ENCODE data around the gene DCLK3. TPM values are rescaled to one million over a fixed set of nuclear protein-coding genes. Genes with fewer than 3 reads are reported as not detected.

Gene DCLK3
- total RNA-seq, 1 experiment from 2014 or later, result 0.55 TPM

DNA sequence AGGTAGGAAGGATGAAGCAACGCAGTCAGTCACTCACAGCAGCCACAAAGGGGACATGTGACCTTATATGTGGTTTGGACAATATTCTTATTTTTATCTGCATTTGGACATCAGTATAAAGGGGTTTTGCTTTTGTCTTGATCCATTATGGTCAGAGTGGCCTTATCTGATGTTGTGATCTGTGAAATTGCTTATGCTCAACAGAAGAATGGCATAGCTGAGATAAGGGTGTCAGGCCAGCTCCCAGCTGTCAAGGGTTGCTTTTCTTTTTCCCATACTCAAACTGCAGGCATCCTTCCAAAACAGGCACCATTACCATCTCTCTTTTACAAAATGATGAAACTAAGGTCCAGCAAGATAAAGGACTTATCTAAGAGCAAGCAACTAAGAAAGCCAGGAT, 28.1 kb downstream of the DCLK3 start:
- no peaks in the 10 kb centered on the region for H3K36me3 Mint-ChIP-seq
- no peak overlapping the region for H3K27ac Mint-ChIP-seq
- ATAC-seq (no peak), DNase-seq (ENCODE audit: low spot score) (no peak)
- ChIA-PET POLR2A (no interaction called here), CTCF (interaction anchor here (1.0 kb wide), 1 partner anchor 133 kb away, joined by 3 read pairs; no protein-coding TSS in a partner anchor)
- no peaks in the 10 kb centered on the region for H3K4me1 Mint-ChIP-seq
- no peaks in the 10 kb centered on the region; the same call in 1 of the 2 replicates for H3K27me3 Mint-ChIP-seq (ENCODE audit: low read depth)
- no peak overlapping the region for H3K4me3 Mint-ChIP-seq
- no peaks in the 10 kb centered on the region for H3K9me3 Mint-ChIP-seq
- TF ChIP-seq CREB1 (CRISPR knock-in tag; IDR thresholded peaks at IDR 0.05), result no peak

DNA sequence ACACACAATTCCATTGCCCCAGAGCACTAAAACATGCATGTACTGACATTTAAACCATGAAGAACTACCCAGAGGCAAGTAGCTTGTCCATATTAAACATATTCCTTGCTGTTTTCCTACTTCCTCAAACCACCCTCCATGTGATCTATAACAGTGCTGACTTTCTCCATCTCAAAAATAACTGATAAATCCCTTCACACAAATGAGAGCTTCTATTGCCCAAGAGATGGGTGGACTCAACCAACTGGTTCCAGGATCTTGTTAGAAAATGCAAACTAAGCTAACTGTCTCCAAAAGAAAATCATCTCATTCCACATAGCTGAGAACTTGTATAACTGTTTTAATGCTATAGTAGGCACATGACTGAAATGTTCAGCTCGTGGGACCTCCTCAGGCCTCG, 29.6 kb downstream of the DCLK3 start:
- POLR2A ChIA-PET, result no interaction called here
- no peaks in the 10 kb centered on the region for H3K9me3 Mint-ChIP-seq
- CTCF ChIA-PET, result interaction anchor here (0.8 to 1.3 kb wide), 2 partner anchors 81 to 224 kb away, joined by 3 read pairs; no protein-coding TSS in a partner anchor
- no peaks in the 10 kb centered on the region; the same call in 1 of the 2 replicates for H3K27me3 Mint-ChIP-seq (ENCODE audit: low read depth)
- H3K4me3 Mint-ChIP-seq, result no peak overlapping the region
- no peak for ATAC-seq
- no peaks in the 10 kb centered on the region for H3K36me3 Mint-ChIP-seq
- no peak for TF ChIP-seq OVOL2 (CRISPR knock-in tag; IDR thresholded peaks at IDR 0.05; ENCODE audit: borderline replicate concordance)
- TF ChIP-seq ZNF317 (CRISPR knock-in tag; IDR thresholded peaks at IDR 0.05; ENCODE audit: borderline replicate concordance, low read depth), result no peak
- no peak for TF ChIP-seq CTCF (IDR thresholded peaks at IDR 0.05)
- TF ChIP-seq, protein P1, sequence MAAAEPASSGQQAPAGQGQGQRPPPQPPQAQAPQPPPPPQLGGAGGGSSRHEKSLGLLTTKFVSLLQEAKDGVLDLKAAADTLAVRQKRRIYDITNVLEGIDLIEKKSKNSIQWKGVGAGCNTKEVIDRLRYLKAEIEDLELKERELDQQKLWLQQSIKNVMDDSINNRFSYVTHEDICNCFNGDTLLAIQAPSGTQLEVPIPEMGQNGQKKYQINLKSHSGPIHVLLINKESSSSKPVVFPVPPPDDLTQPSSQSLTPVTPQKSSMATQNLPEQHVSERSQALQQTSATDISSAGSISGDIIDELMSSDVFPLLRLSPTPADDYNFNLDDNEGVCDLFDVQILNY (CRISPR knock-in tag; IDR thresholded peaks at IDR 0.05), result no peak
- TF ChIP-seq E2F4 (CRISPR knock-in tag; IDR thresholded peaks at IDR 0.05; ENCODE audit: borderline replicate concordance, low read depth), result no peak
- no peak for TF ChIP-seq FOXK1 (CRISPR knock-in tag; IDR thresholded peaks at IDR 0.05)
- no peak for TF ChIP-seq TP53 (CRISPR knock-in tag; IDR thresholded peaks at IDR 0.05)
- TF ChIP-seq, protein P2, sequence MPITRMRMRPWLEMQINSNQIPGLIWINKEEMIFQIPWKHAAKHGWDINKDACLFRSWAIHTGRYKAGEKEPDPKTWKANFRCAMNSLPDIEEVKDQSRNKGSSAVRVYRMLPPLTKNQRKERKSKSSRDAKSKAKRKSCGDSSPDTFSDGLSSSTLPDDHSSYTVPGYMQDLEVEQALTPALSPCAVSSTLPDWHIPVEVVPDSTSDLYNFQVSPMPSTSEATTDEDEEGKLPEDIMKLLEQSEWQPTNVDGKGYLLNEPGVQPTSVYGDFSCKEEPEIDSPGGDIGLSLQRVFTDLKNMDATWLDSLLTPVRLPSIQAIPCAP (CRISPR knock-in tag; IDR thresholded peaks at IDR 0.05), result no peak
- no peaks in the 10 kb centered on the region for H3K4me1 Mint-ChIP-seq
- no peak for DNase-seq (ENCODE audit: low spot score)
- H3K27ac Mint-ChIP-seq, result no peak overlapping the region

GRCh38 chr3:36733723-36734122, 30.6 kb downstream of the DCLK3 start:
- no peaks in the 10 kb centered on the region for H3K36me3 Mint-ChIP-seq
- ChIA-PET CTCF (interaction anchor here (1.3 to 2.2 kb wide), 2 partner anchors 135 to 225 kb away, joined by 3 to 8 read pairs; no protein-coding TSS in a partner anchor), POLR2A (no interaction called here)
- no peak for TF ChIP-seq SP1 (CRISPR knock-in tag; conservative IDR thresholded peaks at IDR 0.05)
- no peaks in the 10 kb centered on the region for H3K4me1 Mint-ChIP-seq
- no peak for ATAC-seq
- no peak overlapping the region for H3K4me3 Mint-ChIP-seq
- no peak for DNase-seq (ENCODE audit: low spot score)
- peaks cover 2% of the 10 kb centered on the region; the same call in 1 of the 2 replicates for H3K27me3 Mint-ChIP-seq (ENCODE audit: low read depth)
- no peak overlapping the region for H3K27ac Mint-ChIP-seq
- H3K9me3 Mint-ChIP-seq, result no peaks in the 10 kb centered on the region

DNA sequence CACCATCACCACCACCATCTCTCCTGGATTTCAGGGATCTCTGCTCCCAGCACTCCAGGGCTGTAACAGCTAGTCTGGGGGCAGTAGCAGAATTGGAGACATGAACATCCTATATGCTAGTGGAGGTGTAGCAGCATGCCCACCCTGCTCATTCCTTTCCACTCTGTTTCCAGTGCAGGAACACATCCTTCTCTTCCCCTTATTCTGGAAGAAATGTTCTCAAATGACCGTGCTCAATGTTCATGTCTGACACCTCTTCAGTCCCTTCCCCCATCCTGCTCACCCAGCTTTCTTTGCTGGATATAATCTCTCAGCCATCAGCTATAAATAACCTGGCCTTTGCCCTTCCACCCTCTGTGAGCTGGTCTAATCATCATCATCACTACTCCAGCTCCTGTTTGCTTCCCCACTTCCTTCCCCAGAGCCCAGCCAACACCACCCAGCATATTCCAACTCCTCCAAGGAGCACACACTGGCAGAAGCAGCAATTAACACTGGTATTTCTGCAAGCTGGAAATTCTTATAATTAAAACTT, 31.1 kb downstream of the DCLK3 start:
- Mint-ChIP-seq H3K9me3 (no peaks in the 10 kb centered on the region), H3K4me1 (no peaks in the 10 kb centered on the region), H3K27me3 (ENCODE audit: low read depth) (peaks cover 2% of the 10 kb centered on the region; the same call in 1 of the 2 replicates), H3K36me3 (no peaks in the 10 kb centered on the region), H3K4me3 (no peak overlapping the region), H3K27ac (no peak overlapping the region)
- DNase-seq (ENCODE audit: low spot score) (no peak), ATAC-seq (no peak)
- TF ChIP-seq, protein P3, sequence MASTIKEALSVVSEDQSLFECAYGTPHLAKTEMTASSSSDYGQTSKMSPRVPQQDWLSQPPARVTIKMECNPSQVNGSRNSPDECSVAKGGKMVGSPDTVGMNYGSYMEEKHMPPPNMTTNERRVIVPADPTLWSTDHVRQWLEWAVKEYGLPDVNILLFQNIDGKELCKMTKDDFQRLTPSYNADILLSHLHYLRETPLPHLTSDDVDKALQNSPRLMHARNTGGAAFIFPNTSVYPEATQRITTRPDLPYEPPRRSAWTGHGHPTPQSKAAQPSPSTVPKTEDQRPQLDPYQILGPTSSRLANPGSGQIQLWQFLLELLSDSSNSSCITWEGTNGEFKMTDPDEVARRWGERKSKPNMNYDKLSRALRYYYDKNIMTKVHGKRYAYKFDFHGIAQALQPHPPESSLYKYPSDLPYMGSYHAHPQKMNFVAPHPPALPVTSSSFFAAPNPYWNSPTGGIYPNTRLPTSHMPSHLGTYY (CRISPR knock-in tag; IDR thresholded peaks at IDR 0.05), result no peak
- TF ChIP-seq CDX4 (CRISPR knock-in tag; IDR thresholded peaks at IDR 0.05; ENCODE audit: borderline replicate concordance), result no peak
- no peak for TF ChIP-seq SP1 (CRISPR knock-in tag; conservative IDR thresholded peaks at IDR 0.05)
- TF ChIP-seq JUN (CRISPR knock-in tag; IDR thresholded peaks at IDR 0.05), result no peak
- no peak for TF ChIP-seq HMGA2 (CRISPR knock-in tag; IDR thresholded peaks at IDR 0.05)
- TF ChIP-seq NR2C2 (CRISPR knock-in tag; IDR thresholded peaks at IDR 0.05), result no peak
- TF ChIP-seq HMGXB4 (CRISPR knock-in tag; IDR thresholded peaks at IDR 0.05), result no peak
- CTCF ChIA-PET, result interaction anchor here (0.5 to 2.2 kb wide), 2 partner anchors 135 to 525 kb away, joined by 3 to 8 read pairs; no protein-coding TSS in a partner anchor
- POLR2A ChIA-PET, result no interaction called here

All from WTC11 (cell line).